HG02973 (cell line): ENCODE measurements around the gene CPSF4L.
A peak's percentile ranks its signal among the peaks of the same experiment; 100 is the strongest.

Source experiments
- ATAC-seq: cut with Tn5 transposase; IDR thresholded peaks from one replicate; pipeline ENCODE4 v1.9.1; 2021; ENCODE audit warnings: moderate library complexity; ENCODE audit not compliant: unreplicated experiment

CPSF4L gene

GRCh38 chr17:73234736-73235135 is 26.9 kb downstream of the CPSF4L start:
- no peak for ATAC-seq

GRCh38 chr17:73232587-73233373 is 28.9 kb downstream of the CPSF4L start:
- ATAC-seq: peak; percentile 23

GRCh38 chr17:73231841-73232586 is 29.7 kb downstream of the CPSF4L start:
- peak; percentile 71 for ATAC-seq

- no peak for ATAC-seq
Measured at GRCh38 chr17:73231395-73231794, 30.3 kb downstream of the CPSF4L start.

- ATAC-seq: no peak
Measured at GRCh38 chr17:73230088-73230487, 31.6 kb downstream of the CPSF4L start.

- peak; percentile 34 for ATAC-seq
Measured at GRCh38 chr17:73228748-73229236, 32.9 kb downstream of the CPSF4L start.

GRCh38 chr17:73227944-73228343 is 33.7 kb downstream of the CPSF4L start:
- ATAC-seq: no peak

GRCh38 chr17:73227379-73227778 is 34.3 kb downstream of the CPSF4L start:
- no peak for ATAC-seq

GRCh38 chr17:73226556-73227172 is 35.0 kb downstream of the CPSF4L start:
- ATAC-seq: no peak

- no peak for ATAC-seq
Measured at GRCh38 chr17:73224663-73225305, 36.9 kb downstream of the CPSF4L start.

- no peak for ATAC-seq
Measured at GRCh38 chr17:73224237-73224636, 37.4 kb downstream of the CPSF4L start.

GRCh38 chr17:73223626-73224230 is 38.0 kb downstream of the CPSF4L start:
- no peak for ATAC-seq

- ATAC-seq: no peak
Measured at GRCh38 chr17:73215447-73215846, 46.2 kb downstream of the CPSF4L start.

GRCh38 chr17:73214851-73215250 is 46.8 kb downstream of the CPSF4L start:
- ATAC-seq: no peak

- ATAC-seq: no peak
Measured at GRCh38 chr17:73214008-73214407, 47.7 kb downstream of the CPSF4L start.

- ATAC-seq: no peak
Measured at GRCh38 chr17:73211745-73212144, 49.9 kb downstream of the CPSF4L start.

- no peak for ATAC-seq
Measured at GRCh38 chr17:73210002-73210678, 51.5 kb downstream of the CPSF4L start.

- no peak for ATAC-seq
Measured at GRCh38 chr17:73209436-73209835, 52.2 kb downstream of the CPSF4L start.

GRCh38 chr17:73208139-73208827 is 53.4 kb downstream of the CPSF4L start:
- ATAC-seq: no peak
